Aorta (tissue), 5 donors: ENCODE results near the gene FANCL. TPM values are rescaled to one million over a fixed set of nuclear protein-coding genes. Genes with fewer than 3 reads are reported as not detected.
"Not testable (repeated sequence)": the region's sequence is repeated elsewhere in the genome, so short reads cannot be mapped to it uniquely, and the experiment has no call there.

Experiments
- ATAC-seq: fragments of 200-7000 bp; cut with Tn5 transposase; one replicate; pipeline ENCODE4 v1.9.1; 2022; ENCODE audit warnings: moderate library complexity; ENCODE audit not compliant: low FRiP score
- DNase-seq, 2 donors: peaks; one replicate each; pipeline ENCODE4 v3.0.0-alpha.2; 2020
- H3K27ac ChIP-seq, 2 donors: one replicate each; pipeline ENCODE4 v1.5.1; 2013; ENCODE audit warnings: low read length in 2 of 2, mild to moderate bottlenecking in 2 of 2, moderate library complexity in 2 of 2, control low read depth in 1 of 2, inconsistent platforms in 1 of 2, low read depth in 1 of 2
- H3K27me3 ChIP-seq, 2 donors: one replicate each; pipeline ENCODE4 v1.6.1; 2013; ENCODE audit warnings: control low read depth in 1 of 2, low read length in 1 of 2, mild to moderate bottlenecking in 1 of 2, moderate library complexity in 1 of 2; ENCODE audit not compliant: insufficient read depth in 2 of 2, control insufficient read depth in 1 of 2
- H3K36me3 ChIP-seq, 2 donors: one replicate each; pipeline ENCODE4 v1.6.1; 2013; ENCODE audit warnings: control low read depth in 1 of 2, low read length in 1 of 2, mild to moderate bottlenecking in 1 of 2; ENCODE audit not compliant: insufficient read depth in 2 of 2, control insufficient read depth in 1 of 2
- H3K4me1 ChIP-seq, 2 donors: one replicate each; pipeline ENCODE4 v1.6.1; 2013; ENCODE audit warnings: low read length in 2 of 2, control low read depth in 1 of 2, mild to moderate bottlenecking in 1 of 2, moderate library complexity in 1 of 2; ENCODE audit not compliant: insufficient read depth in 2 of 2, control insufficient read depth in 1 of 2
- H3K4me3 ChIP-seq, 2 donors: one replicate each; pipeline ENCODE4 v1.5.1; 2013; ENCODE audit warnings: low read length in 2 of 2, control low read depth in 1 of 2, mild to moderate bottlenecking in 1 of 2
- H3K9me3 ChIP-seq: one replicate; pipeline ENCODE4 v1.6.1; 2013; ENCODE audit warnings: mild to moderate bottlenecking, low read length; ENCODE audit not compliant: control insufficient read depth
- WGBS, 2 donors: extraction: QIAGEN DNeasy Blood & Tissue Kit; methylation state at CpG; one replicate each; pipeline ENCODE4 v1.1.7; 2013; 5-methylcytosine and 5-hydroxymethylcytosine counted together
- intact Hi-C, 2 donors: fragments of 100-400 bp; cut with DNase I; formaldehyde crosslinking; loops; one replicate each; pipeline versions ENCODE4 v1.14.2 to v1.15.0; 2022
- polyA plus RNA-seq, 2 donors: library from polyadenylated mRNA; stranded (reverse); fragments of 200-250 nt; gene quantifications; one replicate each; pipeline ENCODE4 v1.2.3, GENCODE V29; 2013
- total RNA-seq, 2 donors: library from RNA; stranded (reverse); fragmentation: NEBNext Ultra II Directional; extraction: Animal tissue kit (Norgen Biotek cat#: 25700); gene quantifications; one replicate each; pipeline ENCODE4 v1.2.1, GENCODE V29; 2021
- donor health status: healthy with polysubstance abuse.
- donor health status: Bipolar disorder and iron deficiency.
- donor health status: DM: no; HTN: no; CAD: no.
- donor health status: DM: no; HTN: no; CAD: no.
- donor health status: DM: yes; HTN: yes; CAD: no.

The FANCL gene
- total and polyA plus RNA-seq, 4 donors, result 8.3 to 28.6 (median 16.8) TPM

- intact Hi-C loops, result not testable (repeated sequence)
- WGBS, 2 donors, result 95 to 96% methylated on average over 7 of the region's 7 CpGs
These were observed 70.7 kb downstream of the FANCL start for GRCh38 chr2:58170334-58170933.

GRCh38 chr2:58169845-58170244 is 71.3 kb downstream of the FANCL start:
- intact Hi-C loops, DNase-seq, H3K27me3 ChIP-seq, ATAC-seq, H3K4me1 ChIP-seq, H3K36me3 ChIP-seq, H3K9me3 ChIP-seq, H3K27ac ChIP-seq, H3K4me3 ChIP-seq: not testable (repeated sequence)

More at GRCh38 chr2:58170334-58170933, 70.7 kb downstream of the FANCL start:
- not testable (repeated sequence) for DNase-seq, H3K27ac ChIP-seq, ATAC-seq, H3K4me3 ChIP-seq, H3K27me3 ChIP-seq, H3K4me1 ChIP-seq, H3K36me3 ChIP-seq, H3K9me3 ChIP-seq

DNA sequence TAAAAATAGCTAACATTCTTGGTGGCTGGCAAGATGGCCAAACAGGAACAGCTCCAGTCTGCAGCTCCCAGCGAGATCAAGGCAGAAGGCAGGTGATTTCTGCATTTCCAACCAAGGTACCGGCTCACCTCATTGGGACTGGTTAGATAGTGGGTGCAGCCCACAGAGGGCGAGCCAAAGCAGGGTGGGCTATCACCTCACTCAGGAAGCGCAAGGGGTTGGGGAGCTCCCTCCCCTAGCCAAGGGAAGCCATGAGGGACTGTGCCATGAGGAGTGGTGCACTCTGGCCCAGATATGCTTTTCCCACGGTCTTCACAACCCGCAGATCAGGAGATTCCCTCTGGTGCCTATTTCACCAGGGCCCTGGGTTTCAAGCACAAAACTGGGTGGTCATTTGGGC is 73.0 kb downstream of the FANCL start:
- H3K36me3 ChIP-seq, H3K27ac ChIP-seq, H3K4me3 ChIP-seq, ATAC-seq, intact Hi-C loops, H3K4me1 ChIP-seq, DNase-seq, H3K9me3 ChIP-seq, H3K27me3 ChIP-seq: not testable (repeated sequence)
- 94 to 95% methylated on average over 6 of the region's 6 CpGs for WGBS, 2 donors

DNA sequence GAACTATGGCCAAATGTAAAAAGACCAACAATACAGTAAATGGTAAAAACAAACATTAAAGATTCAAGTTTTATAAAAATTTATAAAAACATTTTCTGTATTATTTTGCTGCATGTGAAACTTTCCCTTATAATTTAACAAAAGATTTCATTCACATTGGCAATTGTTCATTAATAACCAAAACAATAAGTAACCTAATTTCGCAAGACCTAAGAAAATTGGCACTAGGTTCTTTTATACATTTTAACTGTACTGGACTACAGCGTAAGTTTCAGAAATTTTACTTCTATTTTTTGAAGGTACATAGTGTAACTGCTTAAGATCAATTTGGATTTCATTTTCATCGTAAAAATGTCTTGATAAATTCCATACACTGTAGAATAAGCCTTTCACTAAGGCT is 77.2 kb downstream of the FANCL start:
- Histone ChIP-seq H3K27ac (no peak overlapping the region), H3K4me1 (no peaks in the 10 kb centered on the region), H3K9me3 (no peaks in the 10 kb centered on the region), H3K36me3 (peaks cover 0 to 3% of the 10 kb centered on the region in 2 donors), H3K4me3 (no peak overlapping the region), H3K27me3 (no peaks in the 10 kb centered on the region)
- no peak for ATAC-seq
- 98% methylated on average over 3 of the region's 3 CpGs for WGBS, 2 donors
- no peak for DNase-seq
- intact Hi-C loops, result no loop called here

GRCh38 chr2:58158481-58158880 is 82.6 kb downstream of the FANCL start:
- Histone ChIP-seq H3K27me3 (no peaks in the 10 kb centered on the region), H3K4me1 (no peaks in the 10 kb centered on the region), H3K27ac (no peak overlapping the region), H3K9me3 (no peaks in the 10 kb centered on the region), H3K36me3 (peaks cover 0 to 3% of the 10 kb centered on the region in 2 donors), H3K4me3 (no peak overlapping the region)
- intact Hi-C loops, result no loop called here
- WGBS, 2 donors, result 63 to 68% methylated on average over 4 of the region's 4 CpGs
- DNase-seq (no peak), ATAC-seq (no peak)

GRCh38 chr2:58157754-58158153 is 83.4 kb downstream of the FANCL start:
- ATAC-seq, result no peak
- intact Hi-C loops, result no loop called here
- peaks cover 0 to 3% of the 10 kb centered on the region in 2 donors for H3K36me3 ChIP-seq

GRCh38 chr2:58156780-58157179 is 84.3 kb downstream of the FANCL start:
- DNase-seq, result no peak
- Histone ChIP-seq H3K4me1 (no peaks in the 10 kb centered on the region), H3K9me3 (no peaks in the 10 kb centered on the region), H3K27me3 (no peaks in the 10 kb centered on the region), H3K36me3 (peaks cover 0 to 3% of the 10 kb centered on the region in 2 donors), H3K27ac (no peak overlapping the region), H3K4me3 (no peak overlapping the region)
- no peak for ATAC-seq
- intact Hi-C loops, result no loop called here

More at GRCh38 chr2:58157754-58158153, 83.4 kb downstream of the FANCL start:
- no peak overlapping the region for H3K27ac ChIP-seq
- H3K9me3 ChIP-seq, result no peaks in the 10 kb centered on the region
- no peak overlapping the region for H3K4me3 ChIP-seq
- H3K27me3 ChIP-seq, result no peaks in the 10 kb centered on the region
- no peaks in the 10 kb centered on the region for H3K4me1 ChIP-seq
- no peak for DNase-seq

DNA sequence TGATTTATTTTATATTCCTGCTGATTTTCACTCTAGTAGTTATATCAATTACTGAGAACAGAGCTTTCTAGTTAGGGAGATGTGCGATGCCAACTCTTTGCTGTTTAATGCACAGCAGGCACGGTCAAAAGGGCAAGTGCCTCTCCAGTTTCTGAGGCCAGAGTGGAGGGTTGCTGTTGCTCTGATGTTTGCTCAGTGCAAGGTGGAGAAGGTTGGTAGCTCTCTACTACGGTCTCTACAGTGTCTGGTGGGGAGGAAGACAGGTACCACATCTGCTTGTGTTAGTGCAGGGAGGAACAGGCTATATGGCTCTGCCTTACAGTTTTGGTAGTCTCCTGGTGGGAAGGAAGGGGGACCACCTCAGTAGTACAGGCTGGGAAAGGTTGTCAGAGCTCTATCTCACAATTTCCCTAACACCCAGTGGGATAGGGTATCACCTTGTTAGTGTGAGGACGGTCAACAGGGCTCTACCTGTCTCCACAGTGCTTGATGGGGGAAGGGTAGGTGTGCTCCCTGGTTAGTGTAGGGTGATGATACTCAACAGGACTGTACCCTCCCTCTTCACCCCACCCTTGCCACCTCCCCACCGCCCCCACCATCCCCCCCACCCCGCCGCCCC is 85.9 kb downstream of the FANCL start:
- no peaks in the 10 kb centered on the region for H3K36me3 ChIP-seq
- intact Hi-C loops, result no loop called here
- no peak overlapping the region for H3K27ac ChIP-seq
- ATAC-seq, result no peak
- DNase-seq, result no peak
- WGBS, 2 donors, result 94% methylated on average over 7 of the region's 7 CpGs
- no peaks in the 10 kb centered on the region for H3K9me3 ChIP-seq
- no peaks in the 10 kb centered on the region for H3K4me1 ChIP-seq
- no peak overlapping the region for H3K4me3 ChIP-seq
- H3K27me3 ChIP-seq, result no peaks in the 10 kb centered on the region

- ATAC-seq, result no peak
- DNase-seq, result no peak
- no peak overlapping the region for H3K27ac ChIP-seq
These were observed 94.4 kb downstream of the FANCL start for GRCh38 chr2:58146707-58147106.

More at GRCh38 chr2:58146707-58147106, 94.4 kb downstream of the FANCL start:
- Histone ChIP-seq H3K27me3 (no peaks in the 10 kb centered on the region), H3K36me3 (no peaks in the 10 kb centered on the region), H3K9me3 (no peaks in the 10 kb centered on the region), H3K4me1 (no peaks in the 10 kb centered on the region), H3K4me3 (no peak overlapping the region)
- 89 to 97% methylated on average over 1 of the region's 1 CpG for WGBS, 2 donors
- intact Hi-C loops, result no loop called here
